HG02763 (cell line): ENCODE results near the gene SPNS3.

Experiments
- ATAC-seq: cut with Tn5 transposase; IDR thresholded peaks from one replicate; pipeline ENCODE4 v1.9.1; 2021; ENCODE audit warnings: mild to moderate bottlenecking, moderate library complexity; ENCODE audit not compliant: unreplicated experiment

Gene SPNS3

DNA sequence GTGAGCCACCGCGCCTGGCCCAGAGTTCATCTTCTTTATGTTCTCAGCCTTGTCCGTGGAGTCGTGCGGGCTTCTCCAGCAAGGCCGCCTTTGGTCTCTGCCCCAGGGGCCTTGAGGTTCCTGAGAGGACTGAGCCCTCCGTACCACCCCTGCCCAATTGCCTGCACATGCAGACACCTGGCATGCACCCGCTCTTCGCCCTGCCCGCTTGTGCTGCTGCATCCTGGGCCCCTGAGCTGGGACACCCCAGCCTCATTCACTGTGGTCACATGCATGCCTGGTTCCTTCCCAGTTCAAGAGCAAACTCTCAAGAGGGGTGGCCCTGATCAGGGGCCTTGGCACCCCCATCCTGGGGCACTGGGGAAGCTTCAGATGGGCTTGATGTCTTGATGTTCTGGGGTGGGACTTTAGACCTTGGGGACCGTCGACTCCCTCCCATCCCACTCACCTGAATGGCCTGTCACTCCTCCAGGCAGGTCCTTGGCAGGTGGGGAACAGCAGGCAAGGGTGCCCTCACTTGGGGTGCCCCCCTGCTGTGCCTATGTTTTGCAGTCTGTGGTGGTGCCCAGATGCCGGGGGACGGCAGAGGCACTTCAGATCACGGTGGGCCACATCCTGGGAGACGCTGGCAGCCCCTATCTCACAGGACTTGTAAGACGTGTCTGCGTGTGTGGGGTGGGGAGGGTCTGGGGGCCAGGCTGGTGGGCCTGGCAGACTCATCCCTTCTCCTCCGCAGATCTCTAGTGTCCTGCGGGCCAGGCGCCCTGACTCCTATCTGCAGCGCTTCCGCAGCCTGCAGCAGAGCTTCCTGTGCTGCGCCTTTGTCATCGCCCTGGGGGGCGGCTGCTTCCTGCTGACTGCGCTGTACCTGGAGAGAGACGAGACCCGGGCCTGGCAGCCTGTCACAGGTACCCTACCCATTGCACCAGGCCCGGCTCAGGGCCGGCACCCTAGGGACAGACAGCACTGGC is 52.2 kb downstream of the SPNS3 start:
- no peak for ATAC-seq

DNA sequence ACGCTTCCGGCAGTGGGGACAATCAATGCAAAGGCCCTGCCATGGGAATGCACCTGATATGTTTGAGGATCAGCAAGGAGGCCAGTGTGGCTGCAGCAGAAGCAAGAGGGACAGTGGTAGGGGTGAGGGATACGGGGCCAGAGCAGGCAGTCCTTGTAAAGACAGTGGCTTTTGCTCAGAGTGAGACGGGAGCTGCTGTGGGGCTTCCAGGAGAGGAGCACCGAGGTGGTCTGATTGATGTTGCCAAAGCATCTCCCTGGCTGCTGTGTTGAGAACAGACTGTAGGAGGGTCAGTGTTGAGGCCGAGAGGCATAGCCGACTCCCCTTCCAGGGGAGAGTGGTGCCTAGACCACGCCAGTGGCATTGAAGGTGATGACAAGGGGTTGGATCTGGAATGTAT is 53.6 kb downstream of the SPNS3 start:
- ATAC-seq, result no peak

DNA sequence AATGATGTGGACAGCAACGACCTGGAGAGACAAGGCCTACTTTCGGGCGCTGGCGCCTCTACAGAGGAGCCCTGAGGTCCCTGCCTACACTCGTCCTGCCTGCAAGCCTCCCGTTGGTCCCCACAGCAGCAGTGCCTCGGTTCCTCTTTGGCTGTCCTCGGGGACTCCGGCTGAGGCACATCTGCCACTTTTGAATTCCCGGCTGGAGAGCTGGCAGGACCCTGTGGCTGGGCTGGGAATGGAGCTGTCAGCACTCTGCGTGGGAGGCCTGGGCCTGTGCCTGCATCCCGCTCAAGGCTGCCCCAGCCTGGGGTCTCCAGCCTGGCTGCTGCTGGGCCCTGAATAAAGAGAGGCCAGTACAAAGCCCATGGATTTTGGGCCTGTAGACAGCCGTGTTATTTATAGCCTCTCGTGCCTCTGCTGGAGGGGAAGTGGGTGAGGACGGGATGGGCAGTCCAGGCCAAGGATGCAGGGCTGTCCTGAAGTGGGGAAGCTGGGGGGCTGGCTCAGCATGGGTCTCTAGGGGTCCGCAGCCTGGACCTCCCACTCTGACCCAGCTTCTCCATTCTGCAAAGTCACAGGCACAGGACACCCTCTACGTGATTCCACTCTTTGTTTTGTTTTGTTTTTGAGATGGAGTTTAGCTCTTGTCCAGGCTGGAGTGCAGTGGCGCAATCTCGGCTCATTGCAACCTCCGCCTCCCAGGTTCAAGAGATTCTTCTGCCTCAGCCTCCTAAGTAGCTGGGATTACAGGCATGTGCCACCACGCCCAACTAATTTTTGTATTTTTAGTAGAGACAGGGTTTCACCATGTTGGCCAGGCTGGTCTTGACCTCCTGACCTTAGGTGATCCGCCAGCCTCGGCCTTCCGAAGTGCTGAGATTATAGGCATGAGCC is 54.3 kb downstream of the SPNS3 start:
- no peak for ATAC-seq

DNA sequence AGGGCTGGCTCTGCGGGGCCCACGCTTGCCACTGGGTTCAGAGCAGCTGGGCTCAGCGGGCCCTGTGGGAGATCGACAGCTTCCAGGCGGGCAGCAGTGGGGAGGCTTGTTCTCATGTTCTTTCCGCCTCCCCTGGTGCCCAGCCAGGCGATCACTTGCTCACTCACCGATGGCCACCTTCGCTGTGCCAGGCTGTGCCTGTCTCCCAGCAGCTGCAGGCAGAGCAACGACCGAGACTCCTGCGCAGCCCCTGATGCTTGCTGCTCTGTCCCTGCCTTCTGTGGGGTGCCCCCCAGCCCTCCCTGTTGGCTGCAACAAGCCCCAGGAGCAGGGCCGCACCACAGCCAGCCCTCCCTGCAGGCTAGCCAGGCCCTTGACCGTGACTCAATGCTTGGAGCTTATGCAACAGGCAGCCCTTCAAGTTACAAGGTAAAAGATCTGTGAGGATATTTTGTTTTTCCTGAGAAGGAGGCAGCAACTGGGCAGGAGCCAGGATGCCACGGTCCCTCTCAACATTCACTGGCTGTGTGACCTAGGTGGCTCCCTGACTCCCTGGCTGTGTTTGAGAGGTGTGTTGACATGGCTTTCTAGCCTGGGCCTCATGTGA is 55.4 kb downstream of the SPNS3 start:
- no peak for ATAC-seq

DNA sequence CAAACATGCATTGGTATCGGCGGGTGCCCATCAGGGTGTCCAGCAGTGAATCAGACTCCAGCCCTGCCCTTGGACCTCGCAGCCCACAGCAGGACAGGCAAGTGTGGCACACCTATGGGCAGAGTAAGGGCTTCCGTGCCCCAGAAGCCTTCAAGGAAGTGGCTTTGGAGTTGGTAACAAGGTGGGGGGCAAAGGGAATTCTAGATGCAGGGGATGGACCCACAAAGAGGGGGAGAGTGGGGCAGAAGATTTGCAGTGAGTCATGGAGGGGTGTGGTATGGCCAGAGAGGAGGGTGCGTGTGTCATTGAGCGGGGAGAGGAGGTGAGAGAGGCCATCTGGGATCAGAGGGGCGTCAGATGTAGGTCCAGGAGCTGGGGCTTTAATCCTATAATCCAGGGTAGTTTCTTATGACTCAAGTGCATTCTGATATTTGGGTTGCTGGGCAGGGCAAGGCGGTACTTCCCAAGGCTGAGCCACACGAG is 56.4 kb downstream of the SPNS3 start:
- no peak for ATAC-seq

DNA sequence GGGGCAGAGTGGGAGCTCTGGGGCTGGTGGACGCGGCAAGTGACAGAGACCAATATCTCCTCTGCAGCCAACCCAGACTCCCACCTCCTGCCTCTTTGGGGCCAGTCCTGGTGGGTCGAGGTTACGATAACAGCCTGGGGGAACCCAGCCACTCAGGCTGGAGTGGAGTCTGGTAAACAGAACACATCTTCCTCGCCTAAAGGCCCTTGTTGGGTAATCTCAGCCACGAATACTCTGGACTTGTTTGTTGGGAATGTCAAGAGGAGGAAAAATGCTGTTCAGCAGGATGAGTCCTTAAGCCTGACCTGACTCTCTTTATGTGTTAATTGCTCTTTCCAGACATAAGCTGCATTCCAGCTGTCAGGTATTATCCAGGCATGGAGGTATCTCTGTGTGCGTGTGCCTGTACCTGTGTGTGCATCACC is 56.9 kb downstream of the SPNS3 start:
- ATAC-seq, result no peak

DNA sequence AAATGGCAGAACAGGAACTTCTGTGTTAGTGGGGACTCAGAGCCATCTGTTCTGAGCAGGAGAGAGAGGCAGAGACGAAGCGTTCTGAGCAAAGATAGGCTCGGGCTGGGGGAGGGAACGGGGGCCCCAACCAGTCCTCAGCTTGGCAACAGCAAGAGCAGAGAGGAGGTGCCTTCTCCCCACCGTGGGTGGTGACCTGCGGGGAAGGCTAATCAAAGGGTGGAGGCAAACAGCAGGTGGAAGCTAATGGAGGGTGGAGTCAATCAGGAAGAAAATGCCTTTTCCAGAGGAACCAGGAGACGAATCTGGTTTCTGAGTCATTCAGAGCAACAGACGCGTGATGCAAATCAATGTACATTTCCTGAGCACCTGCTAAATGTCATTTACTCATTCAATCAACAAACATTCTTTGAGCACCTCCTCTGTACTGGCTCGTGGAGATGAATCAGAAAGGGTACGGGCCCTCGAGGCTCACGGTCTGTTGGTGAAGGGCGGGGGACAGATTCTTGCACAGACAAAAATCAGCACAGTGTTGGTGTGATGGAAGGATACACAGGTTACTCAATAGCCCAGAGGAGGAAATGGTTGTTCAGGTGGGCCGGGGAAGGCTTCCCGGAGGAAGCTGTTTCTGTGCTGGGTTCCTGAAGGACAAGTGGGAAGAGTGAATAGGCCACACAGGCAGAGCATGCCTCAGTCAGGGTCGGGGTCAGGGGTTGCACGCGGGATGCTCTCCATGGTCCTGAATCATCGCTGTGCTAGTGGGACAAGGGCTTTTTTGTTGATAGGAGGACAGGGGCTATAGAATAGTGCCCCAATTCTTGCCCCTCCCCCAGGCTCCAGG is 59.2 kb downstream of the SPNS3 start:
- no peak for ATAC-seq

DNA sequence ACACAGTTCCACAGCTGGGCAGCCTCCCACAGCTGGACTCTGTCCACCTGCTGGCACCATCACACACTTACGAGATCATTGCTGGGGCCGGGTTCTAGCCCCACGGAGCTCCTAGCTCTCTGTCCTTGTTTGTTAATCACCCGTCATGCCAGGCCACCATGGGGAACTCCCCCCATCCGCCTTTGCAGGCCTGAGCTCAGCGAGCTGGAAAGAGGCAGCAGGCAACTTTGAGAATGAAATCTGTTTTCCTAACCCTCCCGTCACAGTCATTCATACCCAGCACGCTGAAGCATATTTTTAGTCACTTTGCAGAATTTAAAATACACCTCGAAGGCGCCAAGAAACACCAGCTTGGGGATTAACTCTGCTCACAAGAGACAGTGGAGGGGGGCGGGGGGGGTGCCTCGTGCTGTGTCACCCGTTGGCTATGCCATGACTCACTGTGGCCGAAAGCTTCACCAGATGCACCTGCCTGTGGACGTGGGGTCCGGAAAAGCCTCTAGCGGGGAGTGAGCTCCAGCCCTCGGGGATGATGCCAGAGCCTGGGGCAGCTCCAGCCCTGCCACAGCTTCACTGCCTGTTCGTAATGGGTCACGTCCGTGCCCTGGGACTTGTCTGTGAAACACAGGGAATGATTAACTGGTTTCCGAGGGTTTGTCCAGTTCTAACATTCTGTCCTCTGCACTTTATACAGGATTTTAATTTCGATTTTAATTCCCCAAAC is 63.5 kb downstream of the SPNS3 start:
- no peak for ATAC-seq

DNA sequence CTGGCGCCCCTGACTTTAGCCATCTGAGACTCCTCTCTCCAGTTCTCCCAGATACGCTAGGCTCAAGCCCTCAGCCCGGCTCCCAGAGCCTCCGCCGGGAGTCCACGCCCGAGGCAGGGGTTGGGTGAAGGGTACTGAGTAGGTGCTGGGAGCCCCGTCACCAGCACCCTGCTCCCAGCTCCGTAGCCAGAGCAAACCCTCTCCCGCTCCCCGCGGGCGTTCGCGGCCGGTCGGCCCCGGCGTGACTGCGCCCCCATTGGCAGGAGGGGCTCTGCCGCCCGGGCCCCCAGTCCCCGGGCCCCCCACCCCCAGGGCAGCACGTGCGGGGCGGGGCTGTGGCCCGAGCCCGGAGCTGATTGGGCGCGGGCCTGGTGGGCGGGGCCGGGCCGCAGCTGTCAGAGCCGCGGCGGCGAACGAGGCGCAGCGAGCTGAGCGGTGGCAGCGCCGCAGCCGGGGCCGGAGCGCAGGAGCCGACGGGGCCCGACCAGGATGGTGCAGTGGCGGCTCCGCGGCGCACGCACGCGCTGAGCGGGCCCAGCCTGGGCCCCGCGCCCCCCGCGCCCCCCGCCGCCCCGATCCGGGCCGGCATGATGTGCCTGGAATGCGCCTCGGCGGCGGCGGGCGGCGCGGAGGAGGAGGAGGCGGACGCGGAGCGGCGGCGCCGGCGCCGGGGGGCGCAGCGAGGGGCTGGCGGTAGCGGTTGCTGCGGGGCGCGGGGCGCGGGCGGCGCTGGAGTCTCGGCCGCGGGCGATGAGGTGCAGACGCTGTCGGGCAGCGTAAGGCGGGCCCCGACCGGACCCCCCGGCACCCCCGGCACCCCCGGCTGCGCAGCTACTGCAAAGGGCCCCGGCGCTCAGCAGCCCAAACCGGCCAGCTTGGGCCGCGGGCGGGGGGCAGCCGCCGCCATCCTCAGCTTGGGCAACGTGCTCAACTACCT is 65.0 kb downstream of the SPNS3 start, which contains the start of gene SPNS2:
Gene SPNS2 (plus strand): TSS at position 421 of the 937 bp plus-strand sequence. CDS start 167 bp downstream, at position 588.
- peak; percentile 43 for ATAC-seq

DNA sequence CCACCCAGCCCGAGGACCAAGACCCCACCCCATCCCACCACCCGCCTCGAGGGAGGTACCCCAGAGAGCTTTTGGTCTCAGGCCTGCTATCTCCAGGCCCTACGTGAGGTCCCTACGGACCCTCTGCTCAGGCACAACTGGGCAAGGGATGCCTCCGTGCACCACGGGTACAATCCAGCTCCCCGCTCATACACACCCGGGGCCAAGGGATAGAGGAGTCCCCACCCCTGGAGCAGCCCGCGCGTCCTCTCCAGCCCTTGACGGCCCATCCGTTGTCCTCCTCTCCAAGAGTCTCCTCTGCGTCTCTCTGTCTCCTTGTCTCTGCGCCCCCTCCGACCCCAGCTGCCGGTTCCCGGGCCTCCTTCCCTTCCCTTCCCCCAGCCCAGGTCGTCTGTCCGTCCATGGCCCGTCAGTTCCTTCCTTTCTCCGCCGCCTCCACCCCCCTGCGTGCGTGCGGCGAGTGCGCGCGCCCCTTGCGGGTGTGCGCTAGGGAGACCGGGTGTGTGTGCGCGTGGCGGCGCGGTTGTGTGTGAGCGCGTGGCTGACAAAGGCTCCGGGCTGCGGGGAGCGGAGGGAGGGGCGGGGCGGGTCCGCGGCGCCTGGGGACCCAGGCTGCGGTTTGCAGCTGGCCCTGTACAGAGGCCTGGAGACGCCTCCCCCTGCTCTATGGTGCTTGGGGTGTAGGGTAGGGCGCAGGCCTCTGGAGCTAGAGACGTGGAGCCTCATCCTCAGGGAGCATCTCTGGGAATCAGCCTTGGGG is 65.9 kb downstream of the SPNS3 start:
- no peak for ATAC-seq

DNA sequence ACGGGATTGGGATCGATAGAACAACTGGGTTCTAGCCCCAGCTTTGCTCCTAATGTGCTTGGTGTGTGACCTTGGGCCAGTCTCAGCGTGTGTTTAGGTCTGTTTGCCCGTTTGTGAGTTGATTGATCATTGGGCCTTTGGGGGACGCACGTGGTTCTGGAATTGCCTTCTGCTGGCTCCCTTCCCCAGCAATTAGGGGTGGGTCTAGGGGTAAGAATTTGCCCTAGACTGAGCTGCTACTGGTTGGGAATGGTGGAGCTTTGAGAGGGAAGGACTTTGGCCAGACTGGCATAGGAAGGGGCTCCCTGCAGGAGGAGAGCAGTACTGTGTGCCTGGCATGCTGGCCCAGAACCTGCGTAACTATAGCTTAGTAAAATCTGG is 66.4 kb downstream of the SPNS3 start:
- ATAC-seq, result no peak

DNA sequence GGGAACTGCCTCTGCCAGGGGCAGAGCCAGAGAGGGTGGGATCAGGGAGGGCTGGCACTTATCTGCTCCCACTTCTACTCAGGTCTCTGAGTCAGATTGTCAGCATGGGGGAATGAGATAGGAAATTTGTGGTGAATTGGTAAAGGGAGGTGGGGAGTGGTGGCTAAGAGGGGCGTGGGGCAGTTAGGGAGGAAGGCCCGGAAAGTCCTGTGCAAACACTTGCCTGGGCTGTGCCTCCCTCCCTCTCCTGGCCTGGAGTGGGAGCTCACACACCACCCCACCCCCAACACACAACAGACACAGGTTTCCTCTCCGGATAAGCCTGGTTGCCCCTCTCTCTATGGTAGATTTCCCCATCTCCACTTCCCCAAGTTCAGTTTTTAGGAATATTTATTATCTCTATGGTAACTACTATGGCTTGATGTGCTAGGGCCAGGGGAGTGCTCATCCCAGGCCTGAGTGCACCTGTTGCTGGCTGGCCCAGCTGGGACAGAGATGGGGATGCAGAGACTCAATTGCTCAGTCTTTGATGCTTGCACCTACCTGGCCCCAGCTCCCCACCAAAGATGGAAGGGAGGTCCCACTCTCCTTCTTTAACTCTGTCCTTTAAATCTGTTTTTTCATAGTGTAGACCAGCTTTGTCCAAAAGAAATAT is 67.7 kb downstream of the SPNS3 start:
- ATAC-seq, result no peak

DNA sequence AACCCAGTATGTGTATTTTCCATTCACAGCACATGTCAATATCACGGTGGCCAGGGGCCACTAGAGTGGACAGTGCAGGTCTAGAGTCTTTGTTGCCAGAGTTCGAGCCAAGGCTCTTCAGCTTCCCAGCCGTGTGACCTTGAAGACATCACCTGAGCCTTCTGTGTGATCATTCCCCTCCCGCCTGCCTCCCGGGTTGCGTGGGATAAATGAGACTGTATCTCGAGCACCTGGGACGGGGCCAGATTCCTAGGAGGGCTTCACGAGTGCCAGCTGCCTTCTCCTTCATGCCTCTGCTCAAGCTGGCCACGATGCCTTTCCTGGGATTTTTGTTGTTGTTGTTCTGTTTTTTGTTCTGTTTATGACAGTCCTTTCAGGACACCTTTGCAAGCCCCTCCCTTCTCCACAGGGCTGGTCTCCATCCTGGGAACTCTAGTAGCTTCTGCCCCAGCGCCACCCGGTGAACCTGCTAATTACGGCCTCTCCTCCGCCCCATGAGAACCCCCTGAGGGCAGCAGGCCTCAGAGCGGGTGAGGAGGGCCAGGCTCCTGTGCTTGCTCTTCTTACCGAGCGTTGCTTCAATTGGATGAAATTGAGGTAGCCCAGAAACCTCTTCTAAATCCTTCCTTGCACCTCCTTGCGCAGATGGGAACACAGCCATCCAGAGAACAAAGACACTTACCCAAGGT is 68.9 kb downstream of the SPNS3 start:
- no peak for ATAC-seq

DNA sequence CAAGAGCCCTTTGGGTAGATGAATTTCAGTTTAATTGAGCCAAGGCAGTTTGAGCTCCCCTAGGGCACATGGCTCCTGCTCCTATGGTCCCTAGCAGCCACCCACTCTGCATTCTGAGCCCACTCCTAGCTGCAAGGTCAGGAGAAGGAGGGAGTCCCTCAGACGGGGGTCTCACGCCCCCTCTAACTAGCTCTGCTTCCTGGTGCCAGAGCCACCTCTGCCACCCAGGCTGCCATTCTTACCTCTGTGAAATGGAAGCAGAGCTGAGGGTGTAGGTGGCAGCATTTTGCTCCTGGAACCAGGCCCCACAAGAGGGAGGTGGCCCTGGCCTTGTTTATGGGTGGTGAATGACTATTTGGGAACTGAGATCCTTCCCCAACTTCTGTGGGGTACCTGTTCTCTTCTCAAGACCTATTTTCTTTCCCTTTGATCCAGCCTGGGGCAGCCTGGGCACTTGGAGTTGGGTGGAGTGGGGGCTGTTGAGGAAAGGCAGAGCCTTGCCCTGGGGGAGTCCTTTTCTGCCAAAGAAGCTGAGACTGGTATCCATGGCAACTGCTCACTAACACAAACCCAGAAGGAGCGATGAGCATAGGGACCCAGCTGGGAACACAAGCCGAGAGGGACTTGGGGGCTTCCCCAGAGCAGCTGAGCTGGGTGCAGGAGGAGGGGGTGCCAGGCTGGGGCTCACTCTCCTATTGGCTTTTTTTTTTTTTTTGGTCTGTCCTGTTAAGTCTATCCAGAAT is 69.7 kb downstream of the SPNS3 start:
- no peak for ATAC-seq

DNA sequence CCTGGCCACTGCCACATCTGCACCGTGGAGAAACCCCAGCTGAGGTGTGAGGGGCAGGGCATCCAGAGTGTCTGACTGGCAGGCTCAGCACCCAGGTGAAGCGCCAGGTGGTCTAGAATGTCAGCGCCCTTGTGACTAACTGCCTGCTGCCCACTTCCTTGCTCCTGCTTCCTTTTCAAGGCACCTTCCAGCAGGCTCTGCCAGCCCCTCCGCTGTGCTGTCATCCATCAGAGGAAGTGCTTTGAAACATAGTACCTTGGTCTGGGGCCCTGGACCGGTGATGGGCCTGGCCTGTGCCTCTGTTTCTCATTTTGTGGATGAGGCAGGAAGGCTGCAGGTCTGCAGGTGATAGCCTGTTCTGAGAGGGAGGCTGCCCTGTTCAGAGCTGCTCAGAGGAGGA is 70.4 kb downstream of the SPNS3 start:
- ATAC-seq, result no peak

DNA sequence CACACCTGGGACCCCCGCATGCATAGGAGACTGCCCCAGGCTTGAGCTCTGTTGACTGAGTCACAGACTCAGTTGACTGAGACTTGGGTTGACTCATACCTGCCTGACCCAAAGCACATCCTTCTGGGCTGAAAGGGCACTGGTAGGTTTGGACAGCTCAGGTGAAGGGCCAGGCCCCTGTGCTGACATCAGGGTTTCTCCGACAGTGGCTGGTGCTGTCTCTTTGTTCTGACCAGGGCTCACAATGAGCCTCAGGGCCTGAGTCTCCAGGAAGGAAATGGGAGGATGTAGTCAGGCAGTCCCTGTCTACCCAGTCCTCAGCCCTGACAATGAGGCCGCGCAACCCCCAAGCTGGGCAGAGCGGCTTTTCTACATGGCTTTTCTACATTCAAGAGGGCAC is 71.4 kb downstream of the SPNS3 start:
- no peak for ATAC-seq
